HEK293 (cell line): ENCODE results near the gene CFAP58.

Source experiments
- CTCF ChIA-PET: fragments of 350-600 bp; formaldehyde crosslinking; extraction: SDS; loops from one replicate; lab custom pipeline; 2021; ENCODE audit warnings: antibody characterized with exemption; lab: Yijun Ruan, JAX
- POLR2A ChIA-PET: fragments of 300-600 bp; formaldehyde crosslinking; extraction: SDS; loops from one replicate; lab custom pipeline; 2020; ENCODE audit warnings: antibody characterized with exemption, inconsistent platforms; lab: Yijun Ruan, JAX
- H3K27ac ChIP-seq: fragments of 200-500 bp; sonication (Bioruptor generic); 2 replicates; pipeline ENCODE4 v1.5.1; 2014; ENCODE audit warnings: low read depth, low read length, control low read depth, inconsistent platforms; ENCODE audit errors: extremely low read depth
- H3K36me3 ChIP-seq, 2 experiments: fragments of 200-500 bp in 1 of 2; sonication (Bioruptor generic) in 1 of 2; 1 replicate in 1 of 2; 2 replicates in 1 of 2; pipeline ENCODE4 v1.5.1; 2014 to 2017; ENCODE audit warnings: inconsistent platforms in 2 of 2, low read length in 2 of 2; ENCODE audit not compliant: control insufficient read depth in 2 of 2, insufficient read depth in 1 of 2
- H3K4me1 ChIP-seq: fragments of 200-500 bp; sonication (Bioruptor generic); 2 replicates; pipeline ENCODE4 v1.5.1; 2014; ENCODE audit warnings: mild to moderate bottlenecking, low read length, inconsistent platforms; ENCODE audit not compliant: control insufficient read depth, insufficient read depth
- H3K4me3 ChIP-seq: 2 replicates; pipeline ENCODE4 v1.5.1; 2011; ENCODE audit warnings: low read depth, mild to moderate bottlenecking, control low read depth, low read length, moderate library complexity
- H3K9me3 ChIP-seq: fragments of 200-500 bp; sonication (Bioruptor generic); 2 replicates; pipeline ENCODE4 v1.5.1; 2014; ENCODE audit warnings: low read depth, low read length, inconsistent platforms; ENCODE audit not compliant: control insufficient read depth, insufficient read depth
- BCL11B ChIP-seq: fragments of 450-650 bp; formaldehyde crosslinking; IDR thresholded peaks from 2 replicates; pipeline ENCODE4 v1.5.1; 2016; ENCODE audit warnings: low read depth, missing biosample characterization, missing genetic modification characterization
- GLI2 ChIP-seq: fragments of 450-650 bp; formaldehyde crosslinking; IDR thresholded peaks from 2 replicates; pipeline ENCODE4; 2017; ENCODE audit warnings: missing biosample characterization, missing genetic modification characterization, low read depth, borderline replicate concordance
- HOXD13 ChIP-seq: sonication (generic); formaldehyde crosslinking; IDR thresholded peaks from 2 replicates; pipeline ENCODE4 v1.8.0; 2022; ENCODE audit warnings: missing genetic modification reagents, borderline replicate concordance
- ZFHX2 ChIP-seq: fragments of 450-650 bp; formaldehyde crosslinking; conservative IDR thresholded peaks from 2 replicates; pipeline ENCODE4 v1.5.1; 2016; ENCODE audit warnings: missing biosample characterization, missing genetic modification characterization
- ZFP3 ChIP-seq: fragments of 450-650 bp; formaldehyde crosslinking; IDR thresholded peaks from 2 replicates; pipeline ENCODE4 v1.5.1; 2016; ENCODE audit warnings: low read depth, missing biosample characterization, missing genetic modification characterization
- ZNF350 ChIP-seq: fragments of 450-650 bp; formaldehyde crosslinking; IDR thresholded peaks from 2 replicates; pipeline ENCODE4 v1.5.0; 2017; ENCODE audit warnings: missing biosample characterization, mild to moderate bottlenecking, missing genetic modification characterization
- ZNF514 ChIP-seq: fragments of 450-650 bp; formaldehyde crosslinking; IDR thresholded peaks from 2 replicates; pipeline ENCODE4 v1.5.1; 2016; ENCODE audit warnings: missing biosample characterization, missing genetic modification characterization
- ZNF530 ChIP-seq: fragments of 450-650 bp; formaldehyde crosslinking; IDR thresholded peaks from 2 replicates; pipeline ENCODE4 v1.5.1; 2016; ENCODE audit warnings: low read depth, missing biosample characterization, missing genetic modification characterization
- ZNF571 ChIP-seq: fragments of 450-650 bp; formaldehyde crosslinking; IDR thresholded peaks from 2 replicates; pipeline ENCODE4 v1.5.0; 2017; ENCODE audit warnings: missing biosample characterization, missing genetic modification characterization
- ZNF623 ChIP-seq: fragments of 450-650 bp; formaldehyde crosslinking; IDR thresholded peaks from 2 replicates; pipeline ENCODE4 v1.5.1; 2016; ENCODE audit warnings: missing biosample characterization, missing genetic modification characterization
- ZNF654 ChIP-seq: fragments of 450-650 bp; formaldehyde crosslinking; IDR thresholded peaks from 2 replicates; pipeline ENCODE4 v1.5.1; 2016; ENCODE audit warnings: low read depth, missing biosample characterization, missing genetic modification characterization
- ZNF777 ChIP-seq: fragments of 450-650 bp; formaldehyde crosslinking; IDR thresholded peaks from 2 replicates; pipeline ENCODE4 v1.5.1; 2017; ENCODE audit warnings: missing biosample characterization, missing genetic modification characterization, borderline replicate concordance
- TF ChIP-seq, protein P1 (sequence below): fragments of 450-650 bp; formaldehyde crosslinking; conservative IDR thresholded peaks from 2 replicates; pipeline ENCODE4 v1.5.1; 2016; ENCODE audit warnings: low read depth, missing biosample characterization, missing genetic modification characterization
- TF ChIP-seq, protein P2 (sequence below): fragments of 450-650 bp; formaldehyde crosslinking; IDR thresholded peaks from 2 replicates; pipeline ENCODE4 v1.5.1; 2016; ENCODE audit warnings: missing biosample characterization, missing genetic modification characterization
- TF ChIP-seq, protein P3 (sequence below): fragments of 450-650 bp; formaldehyde crosslinking; IDR thresholded peaks from 2 replicates; pipeline ENCODE4 v1.5.1; 2017; ENCODE audit warnings: missing biosample characterization, missing genetic modification characterization
- TF ChIP-seq, protein P4 (sequence below): fragments of 450-650 bp; formaldehyde crosslinking; IDR thresholded peaks from 2 replicates; pipeline ENCODE4 v1.5.1; 2017; ENCODE audit warnings: missing biosample characterization, missing genetic modification characterization
- TF ChIP-seq, protein P5 (sequence below): fragments of 450-650 bp; formaldehyde crosslinking; IDR thresholded peaks from 2 replicates; pipeline ENCODE4 v1.5.1; 2016; ENCODE audit warnings: missing biosample characterization, missing genetic modification characterization
- TF ChIP-seq, protein P6 (sequence below): fragments of 450-650 bp; formaldehyde crosslinking; IDR thresholded peaks from 2 replicates; pipeline ENCODE4 v1.5.1; 2017; ENCODE audit warnings: missing biosample characterization, missing genetic modification characterization
- TF ChIP-seq, protein P7 (sequence below): fragments of 450-650 bp; formaldehyde crosslinking; IDR thresholded peaks from 2 replicates; pipeline ENCODE4 v1.5.1; 2017; ENCODE audit warnings: missing biosample characterization, missing genetic modification characterization

The CFAP58 gene

DNA sequence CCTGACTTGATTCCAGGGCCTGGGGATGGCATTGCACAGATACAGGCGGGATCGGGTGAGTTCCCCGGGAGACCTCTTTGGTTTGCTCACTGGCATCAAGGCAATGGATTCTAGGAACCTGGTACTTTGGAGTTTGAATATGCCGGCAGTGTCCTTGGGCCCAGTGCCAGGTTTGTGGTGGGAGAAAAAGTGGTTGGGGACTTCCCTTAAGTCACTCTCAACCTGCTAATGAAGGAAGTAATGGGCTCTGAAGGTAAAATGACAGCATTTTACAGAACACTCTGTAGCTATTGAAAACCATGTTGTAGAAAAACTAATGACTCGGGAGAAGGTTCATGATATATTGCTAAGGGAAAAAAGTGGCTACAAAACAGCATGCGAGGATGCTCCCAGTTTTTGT lies 129.9 kb downstream of the CFAP58 start:
- ChIA-PET CTCF (interaction anchor here (0.6 kb wide), 1 partner anchor 154 kb away, joined by 3 read pairs; no protein-coding TSS in a partner anchor), POLR2A (no interaction called here)
- H3K27ac ChIP-seq, result no peak overlapping the region
- TF ChIP-seq, protein P1, sequence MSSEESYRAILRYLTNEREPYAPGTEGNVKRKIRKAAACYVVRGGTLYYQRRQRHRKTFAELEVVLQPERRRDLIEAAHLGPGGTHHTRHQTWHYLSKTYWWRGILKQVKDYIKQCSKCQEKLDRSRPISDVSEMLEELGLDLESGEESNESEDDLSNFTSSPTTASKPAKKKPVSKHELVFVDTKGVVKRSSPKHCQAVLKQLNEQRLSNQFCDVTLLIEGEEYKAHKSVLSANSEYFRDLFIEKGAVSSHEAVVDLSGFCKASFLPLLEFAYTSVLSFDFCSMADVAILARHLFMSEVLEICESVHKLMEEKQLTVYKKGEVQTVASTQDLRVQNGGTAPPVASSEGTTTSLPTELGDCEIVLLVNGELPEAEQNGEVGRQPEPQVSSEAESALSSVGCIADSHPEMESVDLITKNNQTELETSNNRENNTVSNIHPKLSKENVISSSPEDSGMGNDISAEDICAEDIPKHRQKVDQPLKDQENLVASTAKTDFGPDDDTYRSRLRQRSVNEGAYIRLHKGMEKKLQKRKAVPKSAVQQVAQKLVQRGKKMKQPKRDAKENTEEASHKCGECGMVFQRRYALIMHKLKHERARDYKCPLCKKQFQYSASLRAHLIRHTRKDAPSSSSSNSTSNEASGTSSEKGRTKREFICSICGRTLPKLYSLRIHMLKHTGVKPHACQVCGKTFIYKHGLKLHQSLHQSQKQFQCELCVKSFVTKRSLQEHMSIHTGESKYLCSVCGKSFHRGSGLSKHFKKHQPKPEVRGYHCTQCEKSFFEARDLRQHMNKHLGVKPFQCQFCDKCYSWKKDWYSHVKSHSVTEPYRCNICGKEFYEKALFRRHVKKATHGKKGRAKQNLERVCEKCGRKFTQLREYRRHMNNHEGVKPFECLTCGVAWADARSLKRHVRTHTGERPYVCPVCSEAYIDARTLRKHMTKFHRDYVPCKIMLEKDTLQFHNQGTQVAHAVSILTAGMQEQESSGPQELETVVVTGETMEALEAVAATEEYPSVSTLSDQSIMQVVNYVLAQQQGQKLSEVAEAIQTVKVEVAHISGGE (tag by site-specific recombination), result no peak
- TF ChIP-seq, protein P2, sequence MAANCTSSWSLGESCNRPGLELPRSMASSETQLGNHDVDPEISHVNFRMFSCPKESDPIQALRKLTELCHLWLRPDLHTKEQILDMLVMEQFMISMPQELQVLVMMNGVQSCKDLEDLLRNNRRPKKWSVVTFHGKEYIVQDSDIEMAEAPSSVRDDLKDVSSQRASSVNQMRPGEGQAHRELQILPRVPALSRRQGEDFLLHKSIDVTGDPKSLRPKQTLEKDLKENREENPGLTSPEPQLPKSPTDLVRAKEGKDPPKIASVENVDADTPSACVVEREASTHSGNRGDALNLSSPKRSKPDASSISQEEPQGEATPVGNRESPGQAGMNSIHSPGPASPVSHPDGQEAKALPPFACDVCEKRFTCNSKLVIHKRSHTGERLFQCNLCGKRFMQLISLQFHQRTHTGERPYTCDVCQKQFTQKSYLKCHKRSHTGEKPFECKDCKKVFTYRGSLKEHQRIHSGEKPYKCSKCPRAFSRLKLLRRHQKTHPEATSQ (tag by site-specific recombination), result no peak
- TF ChIP-seq HOXD13 (CRISPR knock-in tag) (no peak), ZFP3 (no peak), ZNF571 (tag by site-specific recombination) (no peak), ZNF654 (tag by site-specific recombination) (no peak), ZNF514 (tag by site-specific recombination) (no peak), ZNF530 (tag by site-specific recombination) (no peak), ZNF777 (tag by site-specific recombination) (no peak), BCL11B (no peak), ZFHX2 (no peak), ZNF623 (tag by site-specific recombination) (no peak), ZNF350 (tag by site-specific recombination) (no peak), GLI2 (no peak)
- TF ChIP-seq, protein P3, sequence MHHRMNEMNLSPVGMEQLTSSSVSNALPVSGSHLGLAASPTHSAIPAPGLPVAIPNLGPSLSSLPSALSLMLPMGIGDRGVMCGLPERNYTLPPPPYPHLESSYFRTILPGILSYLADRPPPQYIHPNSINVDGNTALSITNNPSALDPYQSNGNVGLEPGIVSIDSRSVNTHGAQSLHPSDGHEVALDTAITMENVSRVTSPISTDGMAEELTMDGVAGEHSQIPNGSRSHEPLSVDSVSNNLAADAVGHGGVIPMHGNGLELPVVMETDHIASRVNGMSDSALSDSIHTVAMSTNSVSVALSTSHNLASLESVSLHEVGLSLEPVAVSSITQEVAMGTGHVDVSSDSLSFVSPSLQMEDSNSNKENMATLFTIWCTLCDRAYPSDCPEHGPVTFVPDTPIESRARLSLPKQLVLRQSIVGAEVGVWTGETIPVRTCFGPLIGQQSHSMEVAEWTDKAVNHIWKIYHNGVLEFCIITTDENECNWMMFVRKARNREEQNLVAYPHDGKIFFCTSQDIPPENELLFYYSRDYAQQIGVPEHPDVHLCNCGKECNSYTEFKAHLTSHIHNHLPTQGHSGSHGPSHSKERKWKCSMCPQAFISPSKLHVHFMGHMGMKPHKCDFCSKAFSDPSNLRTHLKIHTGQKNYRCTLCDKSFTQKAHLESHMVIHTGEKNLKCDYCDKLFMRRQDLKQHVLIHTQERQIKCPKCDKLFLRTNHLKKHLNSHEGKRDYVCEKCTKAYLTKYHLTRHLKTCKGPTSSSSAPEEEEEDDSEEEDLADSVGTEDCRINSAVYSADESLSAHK (tag by site-specific recombination), result no peak
- TF ChIP-seq, protein P4, sequence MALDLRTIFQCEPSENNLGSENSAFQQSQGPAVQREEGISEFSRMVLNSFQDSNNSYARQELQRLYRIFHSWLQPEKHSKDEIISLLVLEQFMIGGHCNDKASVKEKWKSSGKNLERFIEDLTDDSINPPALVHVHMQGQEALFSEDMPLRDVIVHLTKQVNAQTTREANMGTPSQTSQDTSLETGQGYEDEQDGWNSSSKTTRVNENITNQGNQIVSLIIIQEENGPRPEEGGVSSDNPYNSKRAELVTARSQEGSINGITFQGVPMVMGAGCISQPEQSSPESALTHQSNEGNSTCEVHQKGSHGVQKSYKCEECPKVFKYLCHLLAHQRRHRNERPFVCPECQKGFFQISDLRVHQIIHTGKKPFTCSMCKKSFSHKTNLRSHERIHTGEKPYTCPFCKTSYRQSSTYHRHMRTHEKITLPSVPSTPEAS (tag by site-specific recombination), result no peak
- TF ChIP-seq, protein P5, sequence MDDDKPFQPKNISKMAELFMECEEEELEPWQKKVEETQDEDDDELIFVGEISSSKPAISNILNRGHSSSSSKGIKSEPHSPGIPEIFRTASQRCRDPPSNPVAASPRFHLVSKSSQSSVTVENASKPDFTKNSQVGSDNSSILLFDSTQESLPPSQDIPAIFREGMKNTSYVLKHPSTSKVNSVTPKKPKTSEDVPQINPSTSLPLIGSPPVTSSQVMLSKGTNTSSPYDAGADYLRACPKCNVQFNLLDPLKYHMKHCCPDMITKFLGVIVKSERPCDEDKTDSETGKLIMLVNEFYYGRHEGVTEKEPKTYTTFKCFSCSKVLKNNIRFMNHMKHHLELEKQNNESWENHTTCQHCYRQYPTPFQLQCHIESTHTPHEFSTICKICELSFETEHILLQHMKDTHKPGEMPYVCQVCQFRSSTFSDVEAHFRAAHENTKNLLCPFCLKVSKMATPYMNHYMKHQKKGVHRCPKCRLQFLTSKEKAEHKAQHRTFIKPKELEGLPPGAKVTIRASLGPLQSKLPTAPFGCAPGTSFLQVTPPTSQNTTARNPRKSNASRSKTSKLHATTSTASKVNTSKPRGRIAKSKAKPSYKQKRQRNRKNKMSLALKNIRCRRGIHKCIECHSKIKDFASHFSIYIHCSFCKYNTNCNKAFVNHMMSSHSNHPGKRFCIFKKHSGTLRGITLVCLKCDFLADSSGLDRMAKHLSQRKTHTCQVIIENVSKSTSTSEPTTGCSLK (tag by site-specific recombination), result no peak
- TF ChIP-seq, protein P6, sequence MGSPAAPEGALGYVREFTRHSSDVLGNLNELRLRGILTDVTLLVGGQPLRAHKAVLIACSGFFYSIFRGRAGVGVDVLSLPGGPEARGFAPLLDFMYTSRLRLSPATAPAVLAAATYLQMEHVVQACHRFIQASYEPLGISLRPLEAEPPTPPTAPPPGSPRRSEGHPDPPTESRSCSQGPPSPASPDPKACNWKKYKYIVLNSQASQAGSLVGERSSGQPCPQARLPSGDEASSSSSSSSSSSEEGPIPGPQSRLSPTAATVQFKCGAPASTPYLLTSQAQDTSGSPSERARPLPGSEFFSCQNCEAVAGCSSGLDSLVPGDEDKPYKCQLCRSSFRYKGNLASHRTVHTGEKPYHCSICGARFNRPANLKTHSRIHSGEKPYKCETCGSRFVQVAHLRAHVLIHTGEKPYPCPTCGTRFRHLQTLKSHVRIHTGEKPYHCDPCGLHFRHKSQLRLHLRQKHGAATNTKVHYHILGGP (tag by site-specific recombination), result no peak
- TF ChIP-seq, protein P7, sequence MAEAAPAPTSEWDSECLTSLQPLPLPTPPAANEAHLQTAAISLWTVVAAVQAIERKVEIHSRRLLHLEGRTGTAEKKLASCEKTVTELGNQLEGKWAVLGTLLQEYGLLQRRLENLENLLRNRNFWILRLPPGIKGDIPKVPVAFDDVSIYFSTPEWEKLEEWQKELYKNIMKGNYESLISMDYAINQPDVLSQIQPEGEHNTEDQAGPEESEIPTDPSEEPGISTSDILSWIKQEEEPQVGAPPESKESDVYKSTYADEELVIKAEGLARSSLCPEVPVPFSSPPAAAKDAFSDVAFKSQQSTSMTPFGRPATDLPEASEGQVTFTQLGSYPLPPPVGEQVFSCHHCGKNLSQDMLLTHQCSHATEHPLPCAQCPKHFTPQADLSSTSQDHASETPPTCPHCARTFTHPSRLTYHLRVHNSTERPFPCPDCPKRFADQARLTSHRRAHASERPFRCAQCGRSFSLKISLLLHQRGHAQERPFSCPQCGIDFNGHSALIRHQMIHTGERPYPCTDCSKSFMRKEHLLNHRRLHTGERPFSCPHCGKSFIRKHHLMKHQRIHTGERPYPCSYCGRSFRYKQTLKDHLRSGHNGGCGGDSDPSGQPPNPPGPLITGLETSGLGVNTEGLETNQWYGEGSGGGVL, result no peak
- no peak overlapping the region for H3K4me3 ChIP-seq
- no peaks in the 10 kb centered on the region for H3K36me3 ChIP-seq
- no peaks in the 10 kb centered on the region for H3K9me3 ChIP-seq
- no peaks in the 10 kb centered on the region for H3K4me1 ChIP-seq
